Small intestine (tissue), 7 donors: ENCODE results near the gene MRPL23. TPM values are rescaled to one million over a fixed set of nuclear protein-coding genes. Genes with fewer than 3 reads are reported as not detected.

Source experiments
- DNase-seq, 2 donors: peaks; one replicate each; pipeline versions ENCODE4 v3.0.0 to v3.0.0-alpha.2; 2013
- FAIRE-seq: peaks from 2 replicates; lab custom pipeline; 2012; peaks lifted over from hg19 to GRCh38; lab: Jason Lieb, UNC
- H3K27ac ChIP-seq, 3 donors: one replicate each; pipeline ENCODE4 v1.5.1; 2013; ENCODE audit warnings: low read length in 2 of 3, mild to moderate bottlenecking in 2 of 3, control low read depth in 1 of 3, inconsistent platforms in 1 of 3, low read depth in 1 of 3, moderate library complexity in 1 of 3
- H3K27me3 ChIP-seq, 3 donors: one replicate each; pipeline ENCODE4 v1.6.1; 2013; ENCODE audit warnings: low read length in 3 of 3, inconsistent platforms in 1 of 3; ENCODE audit not compliant: control insufficient read depth in 3 of 3, insufficient read depth in 3 of 3
- H3K36me3 ChIP-seq, 3 donors: one replicate each; pipeline ENCODE4 v1.6.1; 2013; ENCODE audit warnings: low read length in 3 of 3, inconsistent platforms in 1 of 3, low read depth in 1 of 3, mild to moderate bottlenecking in 1 of 3, moderate library complexity in 1 of 3; ENCODE audit not compliant: control insufficient read depth in 3 of 3, insufficient read depth in 2 of 3
- H3K4me1 ChIP-seq, 3 donors: one replicate each; pipeline ENCODE4 v1.6.1; 2013; ENCODE audit warnings: low read length in 2 of 3, inconsistent platforms in 1 of 3, low read depth in 1 of 3, mild to moderate bottlenecking in 1 of 3, moderate library complexity in 1 of 3; ENCODE audit not compliant: control insufficient read depth in 3 of 3, insufficient read depth in 2 of 3
- H3K4me3 ChIP-seq, 3 donors: one replicate each; pipeline ENCODE4 v1.5.1; 2013; ENCODE audit warnings: low read length in 3 of 3, control low read depth in 1 of 3, inconsistent platforms in 1 of 3, low read depth in 1 of 3, mild to moderate bottlenecking in 1 of 3, moderate library complexity in 1 of 3
- H3K9me3 ChIP-seq, 2 donors: one replicate each; pipeline ENCODE4 v1.6.1; 2013; ENCODE audit warnings: low read depth in 1 of 2, low read length in 1 of 2; ENCODE audit not compliant: control insufficient read depth in 2 of 2, insufficient read depth in 1 of 2
- WGBS, 3 donors: extraction: QIAGEN DNeasy Blood & Tissue Kit; methylation state at CpG; one replicate each; pipeline ENCODE4 v1.1.7; 2013; 5-methylcytosine and 5-hydroxymethylcytosine counted together
- polyA plus RNA-seq, 4 donors: library from polyadenylated mRNA; stranded (reverse) in 3 of 4; unstranded in 1 of 4; fragments of 200-250 nt in 3 of 4; fragments of 120-200 nt in 1 of 4; gene quantifications; one replicate each; pipeline versions ENCODE4 v1.2.1 to v1.2.3, GENCODE V29; 2013
- donor health status: healthy with polysubstance abuse.
- donor health status: control.
- donor health status: control.
- donor health status: Bipolar disorder and iron deficiency.
- donor health status: healthy.

MRPL23 gene
- polyA plus RNA-seq, 4 donors = 78.6 to 210 (median 139) TPM

DNA sequence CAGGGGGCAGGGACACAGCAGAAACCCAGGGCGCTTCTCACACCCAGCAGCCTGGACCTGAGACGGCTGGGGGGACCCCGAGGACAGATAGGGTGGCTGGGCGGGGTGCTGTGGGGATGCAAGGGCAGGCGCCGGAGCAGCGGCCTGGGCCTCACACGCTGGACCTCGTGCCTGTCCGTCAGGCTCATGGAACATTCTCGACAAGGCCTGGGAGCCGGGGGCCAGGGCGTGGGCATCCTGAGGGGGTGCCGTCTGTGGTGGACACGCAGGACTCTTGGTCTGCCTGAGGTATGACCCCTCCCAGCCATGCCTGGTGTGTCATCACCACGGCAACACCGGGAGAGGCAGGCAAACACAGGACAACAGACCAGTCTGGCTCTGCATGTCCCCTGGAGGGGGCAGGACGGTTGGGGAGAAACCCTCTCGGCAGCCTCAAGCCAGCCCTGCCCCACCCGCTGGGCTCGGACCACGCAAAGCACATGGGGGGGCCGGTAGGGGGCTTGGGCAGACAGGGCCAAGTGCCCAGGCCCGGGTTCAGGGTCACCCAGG lies 21.4 kb downstream of the MRPL23 start:
- H3K36me3 ChIP-seq = no peaks in the 10 kb centered on the region
- no peak for DNase-seq
- no peak overlapping the region for H3K27ac ChIP-seq
- no peaks in the 10 kb centered on the region for H3K27me3 ChIP-seq
- no peaks in the 10 kb centered on the region for H3K9me3 ChIP-seq
- H3K4me1 ChIP-seq = no peaks in the 10 kb centered on the region
- 82% methylated on average over 5 of the region's 24 CpGs; no CpG with 5 or more reads in 2 of the 3 donors for WGBS, 3 donors
- no peak for FAIRE-seq
- H3K4me3 ChIP-seq = no peak overlapping the region

DNA sequence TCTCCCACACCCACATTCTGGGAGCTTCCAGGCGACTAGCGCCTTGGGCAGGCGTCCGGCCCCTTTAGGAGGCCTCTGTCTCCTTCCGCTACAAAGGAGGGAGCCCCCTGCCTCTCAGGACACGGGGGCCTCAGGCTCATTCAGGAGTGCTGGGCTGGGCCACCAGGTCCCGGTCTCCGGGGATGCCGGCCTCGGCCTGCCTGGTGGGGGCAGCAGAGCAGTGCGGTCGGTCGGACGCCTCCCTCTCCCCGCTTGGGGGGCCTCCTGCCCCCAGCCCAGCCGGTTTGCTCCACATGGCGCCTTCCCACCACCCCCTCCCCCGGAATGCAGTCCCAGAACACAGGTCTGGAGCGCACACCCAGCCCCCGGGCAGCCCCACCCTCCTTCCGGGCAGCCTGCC lies 21.9 kb downstream of the MRPL23 start:
- no peaks in the 10 kb centered on the region for H3K9me3 ChIP-seq
- DNase-seq (no peak), FAIRE-seq (no peak)
- no peak overlapping the region for H3K4me3 ChIP-seq
- no peak overlapping the region for H3K27ac ChIP-seq
- no peaks in the 10 kb centered on the region for H3K4me1 ChIP-seq
- no CpG with 5 or more reads among the region's 21 CpGs for WGBS, 3 donors
- H3K36me3 ChIP-seq = no peaks in the 10 kb centered on the region
- no peaks in the 10 kb centered on the region for H3K27me3 ChIP-seq

DNA sequence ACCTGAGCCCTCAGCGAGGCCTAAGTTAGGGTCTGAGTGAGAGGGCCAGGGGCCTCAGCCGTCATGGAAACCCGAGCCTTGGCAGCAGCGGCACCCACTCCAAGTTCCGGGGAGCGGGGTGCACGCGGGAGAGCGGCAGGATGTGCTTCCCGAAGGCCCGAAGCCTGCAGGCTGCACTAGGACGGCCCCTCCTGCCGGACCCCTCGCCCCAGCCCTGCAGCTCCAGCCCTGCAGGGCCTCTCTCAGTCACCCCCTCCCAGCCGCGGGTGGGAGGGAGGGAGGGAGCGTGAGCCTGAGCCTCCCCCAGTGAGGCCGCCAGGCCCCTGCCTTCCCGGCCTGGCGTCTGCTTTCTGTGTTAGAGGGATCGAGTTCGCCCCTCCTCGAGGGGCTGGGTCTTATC lies 22.6 kb downstream of the MRPL23 start:
- Histone ChIP-seq H3K4me3 (no peak overlapping the region), H3K9me3 (no peaks in the 10 kb centered on the region), H3K36me3 (no peaks in the 10 kb centered on the region), H3K27me3 (no peaks in the 10 kb centered on the region), H3K27ac (no peak overlapping the region), H3K4me1 (no peaks in the 10 kb centered on the region)
- FAIRE-seq (no peak), DNase-seq (no peak)
- no CpG with 5 or more reads among the region's 23 CpGs for WGBS, 3 donors

DNA sequence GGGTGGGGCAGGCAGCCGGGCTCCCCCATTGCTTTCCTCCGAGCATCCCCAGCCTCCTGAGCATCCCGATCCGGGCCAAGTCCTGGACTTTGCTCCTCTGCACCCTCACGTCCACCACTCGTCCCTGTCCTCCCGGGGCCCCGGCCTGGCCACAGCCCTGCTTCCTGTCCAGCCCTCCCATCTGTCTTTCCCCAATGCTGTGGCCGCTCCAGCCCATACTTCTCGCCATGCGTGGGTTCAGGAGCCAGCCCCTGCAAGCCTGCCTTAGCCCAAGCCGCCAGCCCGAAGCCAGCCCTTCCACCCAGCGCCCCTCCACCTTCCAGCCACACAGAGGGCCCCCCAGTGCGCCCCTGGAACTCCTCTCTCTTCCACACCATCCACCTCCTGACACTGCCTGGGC lies 23.8 kb downstream of the MRPL23 start:
- DNase-seq = peak in 1 of 2 donors; percentile 0

DNA sequence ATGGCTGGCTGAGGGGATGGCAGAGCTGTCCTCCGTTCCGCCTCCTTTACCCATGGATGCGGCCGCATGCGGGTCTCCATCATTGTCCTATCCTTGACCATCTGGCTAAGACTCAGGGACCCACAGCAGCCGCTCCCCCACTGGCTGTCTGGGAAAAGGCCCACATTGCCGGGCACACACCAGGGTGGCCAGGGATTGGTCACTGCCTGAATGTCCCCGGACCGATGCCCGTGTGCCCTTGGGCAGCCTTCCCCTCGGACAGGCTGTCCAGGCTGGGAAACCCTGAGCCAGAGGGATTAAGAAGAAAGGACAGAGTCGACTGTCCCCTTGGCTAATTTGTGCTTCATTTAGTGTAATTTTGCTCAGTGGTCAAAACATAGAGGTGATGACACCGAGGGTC lies 28.1 kb downstream of the MRPL23 start:
- no peak for FAIRE-seq
- no CpG with 5 or more reads among the region's 13 CpGs for WGBS, 3 donors
- H3K4me3 ChIP-seq = no peak overlapping the region

More for the DNA sequence above, 23.8 kb downstream of the MRPL23 start:
- FAIRE-seq = no peak
- Histone ChIP-seq H3K4me3 (no peak overlapping the region), H3K27ac (no peak overlapping the region), H3K36me3 (no peaks in the 10 kb centered on the region), H3K4me1 (no peaks in the 10 kb centered on the region), H3K9me3 (no peaks in the 10 kb centered on the region), H3K27me3 (no peaks in the 10 kb centered on the region)
- 77% methylated on average over 10 of the region's 15 CpGs; no CpG with 5 or more reads in 2 of the 3 donors for WGBS, 3 donors

DNA sequence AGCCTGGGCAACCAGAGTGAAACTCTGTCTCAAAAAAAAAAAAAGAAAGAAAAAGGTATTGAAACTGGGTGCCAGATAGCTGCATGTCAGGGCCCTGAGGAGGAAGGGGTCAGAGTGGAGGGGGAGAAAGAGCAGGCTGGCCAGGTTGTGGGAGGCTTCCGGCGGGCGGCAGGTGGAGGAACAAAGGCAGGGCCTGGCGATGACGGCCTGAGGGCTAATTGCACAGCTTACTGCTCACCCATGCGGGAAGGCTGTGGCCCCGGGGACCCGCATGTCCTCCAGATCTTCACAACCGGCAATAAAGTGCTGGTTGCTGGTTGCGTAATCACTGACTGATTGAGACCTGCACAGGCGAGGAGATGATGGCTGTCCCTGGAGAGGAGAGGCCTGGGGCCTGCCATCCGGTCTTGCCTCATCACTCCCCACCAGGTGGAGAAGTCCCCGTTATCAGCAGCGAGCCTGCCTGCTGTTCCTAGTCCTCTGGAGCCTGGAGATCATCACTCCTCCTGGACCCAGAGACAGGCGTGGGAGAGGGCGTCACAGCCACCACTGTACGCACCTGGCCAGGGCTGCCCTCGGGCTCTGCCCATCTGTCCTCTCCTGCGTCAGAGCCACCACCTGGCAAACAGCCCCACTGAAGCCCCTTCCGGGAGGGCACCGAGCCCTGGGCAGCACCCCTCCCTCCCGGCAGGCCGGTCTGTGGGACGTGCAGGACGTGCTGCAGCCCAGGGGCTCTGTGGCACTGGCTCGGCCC lies 31.8 kb downstream of the MRPL23 start:
- H3K4me3 ChIP-seq = no peak overlapping the region
- DNase-seq (no peak), FAIRE-seq (no peak)
- no peaks in the 10 kb centered on the region for H3K36me3 ChIP-seq
- no peaks in the 10 kb centered on the region for H3K27me3 ChIP-seq
- H3K4me1 ChIP-seq = peaks cover 0 to 4% (median 0%) of the 10 kb centered on the region in 3 donors
- 37 to 55% methylated on average over 3 to 11 of the region's 26 CpGs; no CpG with 5 or more reads in 1 of the 3 donors for WGBS, 3 donors
- no peak overlapping the region for H3K27ac ChIP-seq
- no peaks in the 10 kb centered on the region for H3K9me3 ChIP-seq

More for the DNA sequence above, 28.1 kb downstream of the MRPL23 start:
- no peaks in the 10 kb centered on the region for H3K36me3 ChIP-seq
- no peaks in the 10 kb centered on the region for H3K9me3 ChIP-seq
- no peaks in the 10 kb centered on the region for H3K27me3 ChIP-seq
- H3K4me1 ChIP-seq = no peaks in the 10 kb centered on the region
- DNase-seq = no peak
- no peak overlapping the region for H3K27ac ChIP-seq

DNA sequence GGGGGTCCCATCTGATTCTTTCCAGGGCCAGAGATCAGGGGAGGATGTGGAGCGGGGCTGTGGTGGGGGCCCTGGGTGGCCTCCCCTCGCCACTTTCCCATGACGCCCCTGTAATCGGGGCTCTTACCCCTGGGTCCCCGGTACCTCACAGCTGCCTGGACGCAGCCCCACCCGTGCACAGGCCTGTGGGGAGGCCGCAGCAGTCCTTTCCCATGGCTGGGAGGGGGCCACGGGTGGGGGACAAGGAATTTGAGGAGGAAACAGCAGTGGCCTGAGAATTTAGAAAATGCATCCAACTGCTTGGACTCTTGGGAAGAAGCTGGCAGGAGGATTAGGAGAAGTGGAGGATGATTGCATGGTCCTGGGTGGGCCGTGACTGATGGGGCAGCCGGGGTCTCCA lies 32.5 kb downstream of the MRPL23 start:
- DNase-seq = no peak
- no peaks in the 10 kb centered on the region for H3K36me3 ChIP-seq
- H3K27ac ChIP-seq = no peak overlapping the region
- WGBS, 3 donors = 62% methylated on average over 5 of the region's 11 CpGs; no CpG with 5 or more reads in 2 of the 3 donors
- no peak overlapping the region for H3K4me3 ChIP-seq
- H3K9me3 ChIP-seq = no peaks in the 10 kb centered on the region
- peaks cover 0 to 4% (median 0%) of the 10 kb centered on the region in 3 donors for H3K4me1 ChIP-seq
- no peak for FAIRE-seq
- H3K27me3 ChIP-seq = no peaks in the 10 kb centered on the region

DNA sequence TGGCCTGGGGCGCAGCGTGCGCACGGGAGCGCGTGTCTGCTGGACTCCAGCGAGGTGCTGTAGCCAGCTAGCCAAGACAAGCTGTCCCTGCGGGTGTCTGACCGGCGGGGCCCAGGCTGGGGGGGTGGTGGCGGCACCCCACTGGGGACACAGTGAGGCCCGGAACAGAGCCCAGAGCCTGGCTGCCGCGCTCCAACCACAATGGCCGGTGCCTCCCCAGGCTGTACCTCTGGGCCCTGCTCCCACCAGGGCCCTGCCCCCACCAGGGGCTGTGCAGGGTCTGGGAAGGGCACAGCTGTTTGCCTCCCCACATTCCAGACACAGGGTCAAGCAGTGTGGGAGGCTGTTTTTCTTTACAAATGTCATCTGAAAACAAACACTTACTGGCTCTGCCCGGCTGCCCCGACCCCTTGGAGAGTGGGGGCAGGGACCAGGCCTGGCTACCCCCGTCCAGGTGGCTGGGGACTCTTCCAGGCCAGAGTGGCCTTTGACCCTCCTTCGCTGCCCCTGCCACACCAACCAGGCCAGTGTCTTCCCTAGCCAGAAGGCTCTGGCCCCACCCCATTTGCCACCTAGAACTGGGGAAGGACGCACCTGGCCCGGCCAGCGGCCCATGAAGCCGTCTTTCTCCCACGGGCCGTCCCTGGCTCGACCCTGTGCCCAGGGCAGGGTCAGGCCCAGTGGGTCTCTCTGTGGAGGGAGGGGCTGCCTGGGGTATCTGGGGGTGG lies 35.9 kb downstream of the MRPL23 start:
- WGBS, 3 donors = no CpG with 5 or more reads among the region's 26 CpGs
- Histone ChIP-seq H3K4me1 (peaks cover 0 to 4% (median 0%) of the 10 kb centered on the region in 3 donors), H3K36me3 (no peaks in the 10 kb centered on the region), H3K27ac (no peak overlapping the region), H3K4me3 (no peak overlapping the region), H3K9me3 (no peaks in the 10 kb centered on the region), H3K27me3 (no peaks in the 10 kb centered on the region)
- DNase-seq (no peak), FAIRE-seq (no peak)
